Cardiac muscle cell (in vitro differentiated cells and primary cell): ENCODE data around the gene MEGF6. TPM values are rescaled to one million over a fixed set of nuclear protein-coding genes. Genes with fewer than 3 reads are reported as not detected.

ENCODE experiments used
- DNase-seq, 2 donors: peaks; one replicate each; pipeline versions ENCODE4 v3.0.0 to v3.0.0-alpha.2; 2010 to 2017; ENCODE audit warnings: low read depth in 1 of 2, low spot score in 1 of 2
- H3K27ac ChIP-seq: fragments of 200-600 bp; sonication (generic); 2 replicates; pipeline ENCODE4 v1.5.1; 2016
- H3K27me3 ChIP-seq: fragments of 200-600 bp; sonication (generic); 2 replicates; pipeline ENCODE4 v1.6.0; 2016; ENCODE audit warnings: control low read depth
- H3K36me3 ChIP-seq: fragments of 200-600 bp; sonication (generic); 2 replicates; pipeline ENCODE4 v1.5.1; 2016; ENCODE audit warnings: control low read depth
- H3K4me1 ChIP-seq: fragments of 200-600 bp; sonication (generic); 2 replicates; pipeline ENCODE4 v1.8.1; 2017; ENCODE audit warnings: low read depth, mild to moderate bottlenecking, mixed run types
- H3K4me3 ChIP-seq: fragments of 200-600 bp; sonication (generic); 2 replicates; pipeline ENCODE4 v1.5.1; 2016; ENCODE audit warnings: mild to moderate bottlenecking
- H3K9me3 ChIP-seq: fragments of 200-600 bp; sonication (generic); 2 replicates; pipeline ENCODE4 v1.5.1; 2017; ENCODE audit warnings: low read depth, mild to moderate bottlenecking, control low read depth
- polyA plus RNA-seq: library from polyadenylated mRNA; unstranded; fragments of >200 nt; fragmentation: Nextera tagmentation; extraction: Ambion mirVana; gene quantifications from 2 replicates; pipeline ENCODE4 v1.2.1, GENCODE V29; 2016
- total RNA-seq: library from RNA; depleted of rRNA; stranded (reverse); fragments of >200 nt; gene quantifications from 2 replicates; pipeline ENCODE4 v1.2.3, GENCODE V29; 2016
- TF ChIP-seq, protein P1 (sequence below): IDR thresholded peaks from 2 replicates; pipeline ENCODE4 v1.5.1; 2012; ENCODE audit warnings: low read depth, mild to moderate bottlenecking, low read length

The MEGF6 gene
- total and polyA plus RNA-seq, 2 experiments from 2014 or later: 11.1 to 31.7 TPM

GRCh38 chr1:3482378-3482849 is 128.9 kb downstream of the MEGF6 start:
- Histone ChIP-seq H3K36me3 (no peaks in the 10 kb centered on the region), H3K27me3 (no peaks in the 10 kb centered on the region), H3K27ac (no peak overlapping the region), H3K9me3 (no peaks in the 10 kb centered on the region), H3K4me1 (no peaks in the 10 kb centered on the region), H3K4me3 (no peak overlapping the region)
- TF ChIP-seq, protein P1, sequence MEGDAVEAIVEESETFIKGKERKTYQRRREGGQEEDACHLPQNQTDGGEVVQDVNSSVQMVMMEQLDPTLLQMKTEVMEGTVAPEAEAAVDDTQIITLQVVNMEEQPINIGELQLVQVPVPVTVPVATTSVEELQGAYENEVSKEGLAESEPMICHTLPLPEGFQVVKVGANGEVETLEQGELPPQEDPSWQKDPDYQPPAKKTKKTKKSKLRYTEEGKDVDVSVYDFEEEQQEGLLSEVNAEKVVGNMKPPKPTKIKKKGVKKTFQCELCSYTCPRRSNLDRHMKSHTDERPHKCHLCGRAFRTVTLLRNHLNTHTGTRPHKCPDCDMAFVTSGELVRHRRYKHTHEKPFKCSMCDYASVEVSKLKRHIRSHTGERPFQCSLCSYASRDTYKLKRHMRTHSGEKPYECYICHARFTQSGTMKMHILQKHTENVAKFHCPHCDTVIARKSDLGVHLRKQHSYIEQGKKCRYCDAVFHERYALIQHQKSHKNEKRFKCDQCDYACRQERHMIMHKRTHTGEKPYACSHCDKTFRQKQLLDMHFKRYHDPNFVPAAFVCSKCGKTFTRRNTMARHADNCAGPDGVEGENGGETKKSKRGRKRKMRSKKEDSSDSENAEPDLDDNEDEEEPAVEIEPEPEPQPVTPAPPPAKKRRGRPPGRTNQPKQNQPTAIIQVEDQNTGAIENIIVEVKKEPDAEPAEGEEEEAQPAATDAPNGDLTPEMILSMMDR: no peak
- DNase-seq: no peak

DNA sequence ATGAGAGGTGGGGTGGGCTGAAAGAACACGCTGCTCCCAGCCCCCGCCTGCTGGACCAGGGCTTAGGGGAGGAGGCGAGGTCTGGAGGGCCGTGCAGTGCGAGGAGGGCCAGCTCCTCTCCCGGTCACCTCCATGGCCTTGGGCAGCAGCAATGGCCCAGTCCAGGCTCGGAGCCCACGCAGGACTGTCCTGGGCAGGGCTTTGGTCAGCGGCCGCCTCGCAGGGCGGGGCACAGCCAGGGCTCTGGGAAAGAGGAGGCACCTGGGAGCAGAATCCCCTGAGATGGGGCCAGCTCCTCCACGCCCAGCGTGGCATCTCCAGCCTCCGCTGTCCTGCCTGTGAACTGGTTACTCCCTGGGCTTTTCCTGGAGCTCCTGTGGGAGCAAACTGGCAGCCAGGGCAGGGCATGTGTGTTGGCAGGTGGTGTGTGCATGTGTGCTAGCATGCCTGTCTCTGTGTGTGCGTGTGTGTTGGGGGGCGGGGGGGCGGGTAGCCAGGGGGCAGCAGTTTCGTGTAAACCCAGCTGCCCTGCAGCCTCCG is 129.4 kb downstream of the MEGF6 start:
- no peaks in the 10 kb centered on the region for H3K27me3 ChIP-seq
- H3K36me3 ChIP-seq: no peaks in the 10 kb centered on the region
- DNase-seq: no peak
- H3K4me1 ChIP-seq: no peaks in the 10 kb centered on the region
- no peak overlapping the region for H3K4me3 ChIP-seq
- TF ChIP-seq, protein P1: no peak
- H3K27ac ChIP-seq: no peak overlapping the region
- no peaks in the 10 kb centered on the region for H3K9me3 ChIP-seq

- no peak for DNase-seq
- Histone ChIP-seq H3K27me3 (no peaks in the 10 kb centered on the region), H3K4me1 (no peaks in the 10 kb centered on the region), H3K9me3 (no peaks in the 10 kb centered on the region), H3K27ac (no peak overlapping the region), H3K36me3 (no peaks in the 10 kb centered on the region), H3K4me3 (no peak overlapping the region)
- TF ChIP-seq, protein P1: no peak
Observed at GRCh38 chr1:3481046-3481445, 130.3 kb downstream of the MEGF6 start.

GRCh38 chr1:3480369-3480719 is 131.0 kb downstream of the MEGF6 start:
- no peaks in the 10 kb centered on the region for H3K4me1 ChIP-seq
- DNase-seq: no peak
- no peaks in the 10 kb centered on the region for H3K9me3 ChIP-seq
- H3K27me3 ChIP-seq: no peaks in the 10 kb centered on the region
- TF ChIP-seq, protein P1: no peak
- H3K4me3 ChIP-seq: no peak overlapping the region
- no peaks in the 10 kb centered on the region for H3K36me3 ChIP-seq
- H3K27ac ChIP-seq: no peak overlapping the region

DNA sequence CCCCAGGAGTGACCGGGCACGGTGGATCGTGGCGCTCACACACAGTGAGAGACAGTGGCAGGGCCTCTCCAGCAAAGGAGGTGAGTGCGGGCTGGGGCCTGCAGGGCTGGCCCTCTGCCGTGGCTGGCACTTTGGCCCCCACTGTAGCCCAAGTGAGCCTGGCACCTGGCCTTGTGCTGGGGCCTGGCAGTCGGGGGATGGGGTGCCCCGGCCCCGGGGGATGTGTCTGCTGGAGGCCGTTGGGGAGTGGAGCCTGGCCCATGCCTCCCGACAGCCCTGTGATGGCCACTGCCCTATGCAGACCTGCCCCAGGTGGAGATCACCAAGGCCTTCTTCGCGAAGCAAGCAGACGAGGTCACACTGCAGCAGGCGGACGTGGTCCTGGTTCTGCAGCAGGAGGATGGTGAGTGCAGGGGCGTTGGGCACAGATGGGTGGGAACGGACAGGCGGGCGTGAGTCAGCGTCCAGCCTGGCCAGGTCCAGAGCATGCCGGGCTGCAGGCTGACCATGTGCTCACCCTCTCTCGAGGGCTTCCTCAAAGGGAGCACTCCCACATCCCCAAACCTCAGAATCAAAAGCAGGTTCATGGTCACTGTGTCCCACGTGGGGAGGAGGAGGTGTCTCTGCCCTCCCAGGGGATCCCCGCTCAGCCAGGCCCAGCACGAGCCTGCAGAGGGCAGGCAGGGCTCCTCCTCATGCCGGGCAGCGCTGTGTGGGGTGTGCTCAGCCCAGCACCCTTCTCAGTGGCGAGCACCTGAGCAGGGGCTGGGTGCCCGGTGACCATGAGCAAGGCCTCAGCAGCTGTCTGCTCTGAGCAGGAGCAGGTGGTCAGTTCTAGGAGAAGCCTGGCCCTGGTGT is 131.6 kb downstream of the MEGF6 start:
- Histone ChIP-seq H3K36me3 (no peaks in the 10 kb centered on the region), H3K27ac (no peak overlapping the region), H3K27me3 (no peaks in the 10 kb centered on the region), H3K4me3 (no peak overlapping the region), H3K4me1 (no peaks in the 10 kb centered on the region), H3K9me3 (no peaks in the 10 kb centered on the region)
- TF ChIP-seq, protein P1: no peak
- DNase-seq: no peak
